ENCODE measurements around the gene RBBP6. TPM values are rescaled to one million over a fixed set of nuclear protein-coding genes. Genes with fewer than 3 reads are reported as not detected.

The RBBP6 gene
- total RNA-seq, 1 donor from 2014 or later, result 29.2 TPM

GRCh38 chr16:24522751-24523150, 16.6 kb upstream of the RBBP6 start:
- no peak overlapping the region for H3K4me3 ChIP-seq (ENCODE audit: low read length in 3 of 3)
- no peaks in the 10 kb centered on the region for H3K4me1 ChIP-seq (ENCODE audit: control insufficient read depth in 3 of 3, insufficient read depth in 3 of 3, low read length in 3 of 3)
- H3K9ac ChIP-seq (ENCODE audit: low read depth in 1 of 3, low read length in 3 of 3), result no peak overlapping the region
- no peaks in the 10 kb centered on the region for H3K27me3 ChIP-seq (ENCODE audit: control insufficient read depth in 3 of 3, insufficient read depth in 3 of 3, low read length in 3 of 3)
- no peak overlapping the region for H3K27ac ChIP-seq (ENCODE audit: low read depth, low read length)
- no peaks in the 10 kb centered on the region for H3K36me3 ChIP-seq (ENCODE audit: control insufficient read depth in 3 of 3, insufficient read depth in 3 of 3, low read length in 3 of 3)
- no peaks in the 10 kb centered on the region for H3K9me3 ChIP-seq (ENCODE audit: control insufficient read depth in 3 of 3, low read length in 3 of 3)

- Histone ChIP-seq H3K4me3 (ENCODE audit: low read length in 3 of 3) (no peak overlapping the region), H3K9me3 (ENCODE audit: control insufficient read depth in 3 of 3, low read length in 3 of 3) (no peaks in the 10 kb centered on the region), H3K4me1 (ENCODE audit: control insufficient read depth in 3 of 3, insufficient read depth in 3 of 3, low read length in 3 of 3) (no peaks in the 10 kb centered on the region), H3K27ac (ENCODE audit: low read depth, low read length) (no peak overlapping the region), H3K36me3 (ENCODE audit: control insufficient read depth in 3 of 3, insufficient read depth in 3 of 3, low read length in 3 of 3) (no peaks in the 10 kb centered on the region), H3K27me3 (ENCODE audit: control insufficient read depth in 3 of 3, insufficient read depth in 3 of 3, low read length in 3 of 3) (no peaks in the 10 kb centered on the region), H3K9ac (ENCODE audit: low read depth in 1 of 3, low read length in 3 of 3) (no peak overlapping the region)
Measured at GRCh38 chr16:24523569-24523968, 15.8 kb upstream of the RBBP6 start.

GRCh38 chr16:24524855-24525677, 14.3 kb upstream of the RBBP6 start:
- H3K27me3 ChIP-seq (ENCODE audit: control insufficient read depth in 3 of 3, insufficient read depth in 3 of 3, low read length in 3 of 3), result no peaks in the 10 kb centered on the region
- H3K36me3 ChIP-seq (ENCODE audit: control insufficient read depth in 3 of 3, insufficient read depth in 3 of 3, low read length in 3 of 3), result no peaks in the 10 kb centered on the region
- no peaks in the 10 kb centered on the region for H3K9me3 ChIP-seq (ENCODE audit: control insufficient read depth in 3 of 3, low read length in 3 of 3)
- H3K4me1 ChIP-seq (ENCODE audit: control insufficient read depth in 3 of 3, insufficient read depth in 3 of 3, low read length in 3 of 3), result no peaks in the 10 kb centered on the region
- H3K27ac ChIP-seq (ENCODE audit: low read depth, low read length), result no peak overlapping the region
- no peak overlapping the region for H3K9ac ChIP-seq (ENCODE audit: low read depth in 1 of 3, low read length in 3 of 3)
- no peak overlapping the region for H3K4me3 ChIP-seq (ENCODE audit: low read length in 3 of 3)

GRCh38 chr16:24525970-24526559, 13.3 kb upstream of the RBBP6 start:
- Histone ChIP-seq H3K27ac (ENCODE audit: low read depth, low read length) (no peak overlapping the region), H3K27me3 (ENCODE audit: control insufficient read depth in 3 of 3, insufficient read depth in 3 of 3, low read length in 3 of 3) (no peaks in the 10 kb centered on the region), H3K36me3 (ENCODE audit: control insufficient read depth in 3 of 3, insufficient read depth in 3 of 3, low read length in 3 of 3) (no peaks in the 10 kb centered on the region), H3K4me1 (ENCODE audit: control insufficient read depth in 3 of 3, insufficient read depth in 3 of 3, low read length in 3 of 3) (no peaks in the 10 kb centered on the region), H3K9me3 (ENCODE audit: control insufficient read depth in 3 of 3, low read length in 3 of 3) (no peaks in the 10 kb centered on the region), H3K4me3 (ENCODE audit: low read length in 3 of 3) (no peak overlapping the region), H3K9ac (ENCODE audit: low read depth in 1 of 3, low read length in 3 of 3) (no peak overlapping the region)

- Histone ChIP-seq H3K4me3 (ENCODE audit: low read length in 3 of 3) (no peak overlapping the region), H3K9me3 (ENCODE audit: control insufficient read depth in 3 of 3, low read length in 3 of 3) (no peaks in the 10 kb centered on the region), H3K36me3 (ENCODE audit: control insufficient read depth in 3 of 3, insufficient read depth in 3 of 3, low read length in 3 of 3) (no peaks in the 10 kb centered on the region), H3K4me1 (ENCODE audit: control insufficient read depth in 3 of 3, insufficient read depth in 3 of 3, low read length in 3 of 3) (no peaks in the 10 kb centered on the region), H3K27ac (ENCODE audit: low read depth, low read length) (no peak overlapping the region), H3K9ac (ENCODE audit: low read depth in 1 of 3, low read length in 3 of 3) (no peak overlapping the region), H3K27me3 (ENCODE audit: control insufficient read depth in 3 of 3, insufficient read depth in 3 of 3, low read length in 3 of 3) (no peaks in the 10 kb centered on the region)
Measured at GRCh38 chr16:24526701-24527495, 12.5 kb upstream of the RBBP6 start.

GRCh38 chr16:24531166-24531565, 8.2 kb upstream of the RBBP6 start:
- H3K9me3 ChIP-seq (ENCODE audit: control insufficient read depth in 3 of 3, low read length in 3 of 3), result no peaks in the 10 kb centered on the region
- H3K27ac ChIP-seq (ENCODE audit: low read depth, low read length), result no peak overlapping the region
- H3K4me1 ChIP-seq (ENCODE audit: control insufficient read depth in 3 of 3, insufficient read depth in 3 of 3, low read length in 3 of 3), result no peaks in the 10 kb centered on the region
- H3K9ac ChIP-seq (ENCODE audit: low read depth in 1 of 3, low read length in 3 of 3), result no peak overlapping the region
- no peak overlapping the region for H3K4me3 ChIP-seq (ENCODE audit: low read length in 3 of 3)
- H3K36me3 ChIP-seq (ENCODE audit: control insufficient read depth in 3 of 3, insufficient read depth in 3 of 3, low read length in 3 of 3), result no peaks in the 10 kb centered on the region
- H3K27me3 ChIP-seq (ENCODE audit: control insufficient read depth in 3 of 3, insufficient read depth in 3 of 3, low read length in 3 of 3), result no peaks in the 10 kb centered on the region

GRCh38 chr16:24534620-24535019, 4.7 kb upstream of the RBBP6 start:
- Histone ChIP-seq H3K27me3 (ENCODE audit: control insufficient read depth in 3 of 3, insufficient read depth in 3 of 3, low read length in 3 of 3) (no peaks in the 10 kb centered on the region), H3K4me3 (ENCODE audit: low read length in 3 of 3) (no peak overlapping the region), H3K9me3 (ENCODE audit: control insufficient read depth in 3 of 3, low read length in 3 of 3) (no peaks in the 10 kb centered on the region), H3K27ac (ENCODE audit: low read depth, low read length) (no peak overlapping the region), H3K4me1 (ENCODE audit: control insufficient read depth in 3 of 3, insufficient read depth in 3 of 3, low read length in 3 of 3) (peaks cover 0 to 5% (median 4%) of the 10 kb centered on the region in 3 donors), H3K9ac (ENCODE audit: low read depth in 1 of 3, low read length in 3 of 3) (no peak overlapping the region), H3K36me3 (ENCODE audit: control insufficient read depth in 3 of 3, insufficient read depth in 3 of 3, low read length in 3 of 3) (no peaks in the 10 kb centered on the region)

GRCh38 chr16:24535827-24536226, 3.5 kb upstream of the RBBP6 start:
- no peaks in the 10 kb centered on the region for H3K36me3 ChIP-seq (ENCODE audit: control insufficient read depth in 3 of 3, insufficient read depth in 3 of 3, low read length in 3 of 3)
- H3K27me3 ChIP-seq (ENCODE audit: control insufficient read depth in 3 of 3, insufficient read depth in 3 of 3, low read length in 3 of 3), result no peaks in the 10 kb centered on the region
- H3K4me1 ChIP-seq (ENCODE audit: control insufficient read depth in 3 of 3, insufficient read depth in 3 of 3, low read length in 3 of 3), result peaks cover 0 to 5% (median 4%) of the 10 kb centered on the region in 3 donors
- no peak overlapping the region for H3K27ac ChIP-seq (ENCODE audit: low read depth, low read length)
- no peaks in the 10 kb centered on the region for H3K9me3 ChIP-seq (ENCODE audit: control insufficient read depth in 3 of 3, low read length in 3 of 3)
- H3K4me3 ChIP-seq (ENCODE audit: low read length in 3 of 3), result no peak overlapping the region
- no peak overlapping the region for H3K9ac ChIP-seq (ENCODE audit: low read depth in 1 of 3, low read length in 3 of 3)

- H3K27ac ChIP-seq (ENCODE audit: low read depth, low read length), result no peak overlapping the region
- H3K4me3 ChIP-seq (ENCODE audit: low read length in 3 of 3), result no peak overlapping the region
- H3K27me3 ChIP-seq (ENCODE audit: control insufficient read depth in 3 of 3, insufficient read depth in 3 of 3, low read length in 3 of 3), result no peaks in the 10 kb centered on the region
- no peaks in the 10 kb centered on the region for H3K36me3 ChIP-seq (ENCODE audit: control insufficient read depth in 3 of 3, insufficient read depth in 3 of 3, low read length in 3 of 3)
- peaks cover 2 to 8% (median 4%) of the 10 kb centered on the region in 3 donors for H3K4me1 ChIP-seq (ENCODE audit: control insufficient read depth in 3 of 3, insufficient read depth in 3 of 3, low read length in 3 of 3)
- H3K9ac ChIP-seq (ENCODE audit: low read depth in 1 of 3, low read length in 3 of 3), result no peak overlapping the region
- H3K9me3 ChIP-seq (ENCODE audit: control insufficient read depth in 3 of 3, low read length in 3 of 3), result no peaks in the 10 kb centered on the region
Measured at GRCh38 chr16:24536671-24537070, 2.7 kb upstream of the RBBP6 start.

Measured in skeletal muscle tissue (tissue), 4 donors.